K562 (cell line): ENCODE results near the gene HDHD3. TPM values are rescaled to one million over a fixed set of nuclear protein-coding genes. Genes with fewer than 3 reads are reported as not detected.

Experiments used
- AFF4 ChIP-seq: sonication (generic); formaldehyde crosslinking; IDR thresholded peaks from 2 replicates; pipeline ENCODE4 v1.8.0; 2023; ENCODE audit warnings: mild to moderate bottlenecking, missing genetic modification reagents
- ARID3B ChIP-seq: fragments of 250-450 bp; sonication (Bioruptor Pico); IDR thresholded peaks from 2 replicates; pipeline ENCODE4 v1.4.0; 2020; ENCODE audit warnings: borderline replicate concordance
- DIDO1 ChIP-seq: fragments of 450-650 bp; IDR thresholded peaks from 2 replicates; pipeline ENCODE4 v1.6.1; 2016; ENCODE audit warnings: low read depth, missing biosample characterization, missing genetic modification characterization
- IRF1 ChIP-seq: sonication (generic); formaldehyde crosslinking; IDR thresholded peaks from 2 replicates; pipeline ENCODE4 v1.8.0; 2022; ENCODE audit warnings: missing genetic modification reagents, mild to moderate bottlenecking, borderline replicate concordance
- KAT2B ChIP-seq: IDR thresholded peaks from one replicate; pipeline ENCODE4 v1.6.1; 2012; ENCODE audit warnings: low read depth, mild to moderate bottlenecking, control low read depth, inconsistent platforms, low read length, moderate library complexity
- MITF ChIP-seq: IDR thresholded peaks from 2 replicates; pipeline ENCODE4 v1.6.1; 2014; ENCODE audit warnings: antibody characterized with exemption
- POLR2G ChIP-seq: fragments of 200-400 bp; formaldehyde crosslinking; IDR thresholded peaks from 2 replicates; pipeline ENCODE4 v1.6.1; 2017; ENCODE audit warnings: low read depth, mild to moderate bottlenecking, antibody characterized with exemption, low read length, moderate library complexity
- RFX7 ChIP-seq: fragments of 250-450 bp; sonication (Bioruptor Pico); IDR thresholded peaks from 2 replicates; pipeline ENCODE4 v1.5.1; 2021; ENCODE audit warnings: mild to moderate bottlenecking
- STAG1 ChIP-seq: sonication (generic); formaldehyde crosslinking; IDR thresholded peaks from 2 replicates; pipeline ENCODE4 v1.5.0; 2020; ENCODE audit warnings: missing genetic modification reagents, borderline replicate concordance
- TEAD1 ChIP-seq, 2 experiments: fragments of 450-650 bp in 1 of 2; sonication (generic) in 1 of 2; formaldehyde crosslinking; IDR thresholded peaks; 2 replicates each; pipeline versions ENCODE4 v1.4.0 to v1.8.0; 2020 to 2022; ENCODE audit warnings: mild to moderate bottlenecking in 2 of 2, missing genetic modification reagents in 1 of 2
- VEZF1 ChIP-seq: fragments of 200-800 bp; sonication (Bioruptor generic); IDR thresholded peaks from 2 replicates; pipeline ENCODE4 v1.6.1; 2017; ENCODE audit warnings: missing genetic modification characterization, missing compliant biosample characterization
- ZEB2 ChIP-seq: fragments of 450-650 bp; IDR thresholded peaks from 2 replicates; pipeline ENCODE4 v1.6.1; 2016
- ZFPM2 ChIP-seq: fragments of 250-450 bp; sonication (Bioruptor Pico); IDR thresholded peaks from 2 replicates; pipeline ENCODE4 v1.5.1; 2022; ENCODE audit warnings: mild to moderate bottlenecking
- ZNF239 ChIP-seq: fragments of 250-450 bp; sonication (Bioruptor Pico); IDR thresholded peaks from 2 replicates; pipeline ENCODE4 v1.4.0; 2020; ENCODE audit warnings: mild to moderate bottlenecking
- ZNF740 ChIP-seq, 3 experiments: fragments of 200-800 bp in 1 of 3; sonication (Bioruptor generic) in 1 of 3; sonication (generic) in 1 of 3; formaldehyde crosslinking in 1 of 3; IDR thresholded peaks; 2 replicates each; pipeline versions ENCODE4 v1.6.1 to v1.8.0; 2016 to 2022; ENCODE audit warnings: mild to moderate bottlenecking in 2 of 3, missing compliant biosample characterization in 2 of 3, missing genetic modification characterization in 2 of 3, missing genetic modification reagents in 1 of 3
- polyA plus RNA-seq, 8 experiments: library from polyadenylated mRNA; depleted of rRNA in 4 of 8; stranded (reverse) in 5 of 8; unstranded in 3 of 8; fragments of >200 nt; fragmentation: Nextera tagmentation in 2 of 8; fragmentation: Illumina TruSeq in 1 of 8; extraction: Ambion mirVana in 2 of 8; extraction: Trizol in 1 of 8; gene quantifications; 2 replicates each; pipeline versions ENCODE4 v1.2.1 to v1.2.3, GENCODE V29; 2011 to 2014; ENCODE audit warnings: inconsistent platforms in 1 of 8, missing spikeins in 1 of 8
- total RNA-seq, 7 experiments: library from RNA; depleted of rRNA in 6 of 7; stranded (reverse); fragments of >200 nt in 6 of 7; fragmentation: Illumina TruSeq in 2 of 7; extraction: Trizol in 2 of 7; gene quantifications; 2 replicates each; pipeline versions ENCODE4 v1.2.1 to v1.2.3, GENCODE V29; 2011 to 2021; ENCODE audit warnings: low replicate concordance in 1 of 7

Gene HDHD3
- total and polyA plus RNA-seq, 9 of the 15 experiments (the other 6 are each of a cell fraction or from before 2014, with no cell fraction given), result 1.1 to 19.1 (median 10.9) TPM

- TF ChIP-seq MITF (0 out of 2 replicates have a peak, but pooled peaks have one; percentile 32), ZEB2 (no peak), KAT2B (no peak), ZNF239 (no peak), VEZF1 (peak; percentile 99), DIDO1 (tag) (peak; percentile 74), ARID3B (CRISPR knock-in tag) (no peak), POLR2G (peak; percentile 98), STAG1 (no peak), AFF4 (peak; percentile 25), TEAD1 (CRISPR knock-in tag; IDR thresholded peaks at IDR 0.05) (peak in 1 of 2 experiments; percentile 85; a peak in 2 of 4 replicates), ZFPM2 (CRISPR knock-in tag) (no peak), ZNF740 (CRISPR knock-in tag; IDR thresholded peaks at IDR 0.05) (peak; percentile 95), ZNF740 (tag; IDR thresholded peaks at IDR 0.05) (peak in 1 of 2 experiments; percentile 86; a peak in 2 of 4 replicates), RFX7 (CRISPR knock-in tag) (no peak), IRF1 (CRISPR knock-in tag) (no peak)
Observed at GRCh38 chr9:113410207-113410864, 33.5 kb upstream of the HDHD3 start, which contains the start of the genes C9orf43 and POLE3 (continued).
